ENCODE results near the gene DTWD1.
A peak's percentile ranks its signal among the peaks of the same experiment; 100 is the strongest.
"Not testable (repeated sequence)": the region's sequence is repeated elsewhere in the genome, so short reads cannot be mapped to it uniquely, and the experiment has no call there.

DTWD1 gene

GRCh38 chr15:49620658-49621368, at the start of gene DTWD1, which contains the start of gene FAM227B:
TSS of gene DTWD1 (plus strand) at chr15:49621048. CDS start at chr15:49625168, 4,120 bp downstream.
TSS of gene FAM227B (minus strand) at chr15:49620818. CDS start at chr15:49615171, 5,647 bp downstream.
- peak; percentile 91 to 95 for DNase-seq

- no peak for DNase-seq
Observed at GRCh38 chr15:49573421-49573820, 47.4 kb upstream of the DTWD1 start.

DNA sequence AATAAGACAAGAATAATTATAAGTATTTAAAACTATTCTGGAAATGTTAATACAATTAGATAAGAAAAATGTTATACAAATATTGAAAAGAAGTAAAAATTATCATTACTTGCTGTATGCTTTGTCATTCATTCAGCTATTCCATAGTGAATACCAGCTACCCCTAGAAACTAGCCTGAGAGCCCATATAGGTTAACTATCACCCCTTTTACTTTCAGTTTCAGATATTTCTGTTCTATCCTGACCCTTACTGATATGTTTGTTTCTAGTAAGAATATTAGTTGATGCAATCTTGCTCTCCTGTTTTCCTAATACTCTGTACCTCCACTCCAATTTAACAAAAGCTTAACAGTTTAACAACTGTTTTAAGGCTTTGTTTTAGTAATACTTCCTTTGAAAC, 31.8 kb upstream of the DTWD1 start:
- DNase-seq = no peak

- DNase-seq = not testable (repeated sequence)
Observed at GRCh38 chr15:49592829-49593316, 28.0 kb upstream of the DTWD1 start.

DNA sequence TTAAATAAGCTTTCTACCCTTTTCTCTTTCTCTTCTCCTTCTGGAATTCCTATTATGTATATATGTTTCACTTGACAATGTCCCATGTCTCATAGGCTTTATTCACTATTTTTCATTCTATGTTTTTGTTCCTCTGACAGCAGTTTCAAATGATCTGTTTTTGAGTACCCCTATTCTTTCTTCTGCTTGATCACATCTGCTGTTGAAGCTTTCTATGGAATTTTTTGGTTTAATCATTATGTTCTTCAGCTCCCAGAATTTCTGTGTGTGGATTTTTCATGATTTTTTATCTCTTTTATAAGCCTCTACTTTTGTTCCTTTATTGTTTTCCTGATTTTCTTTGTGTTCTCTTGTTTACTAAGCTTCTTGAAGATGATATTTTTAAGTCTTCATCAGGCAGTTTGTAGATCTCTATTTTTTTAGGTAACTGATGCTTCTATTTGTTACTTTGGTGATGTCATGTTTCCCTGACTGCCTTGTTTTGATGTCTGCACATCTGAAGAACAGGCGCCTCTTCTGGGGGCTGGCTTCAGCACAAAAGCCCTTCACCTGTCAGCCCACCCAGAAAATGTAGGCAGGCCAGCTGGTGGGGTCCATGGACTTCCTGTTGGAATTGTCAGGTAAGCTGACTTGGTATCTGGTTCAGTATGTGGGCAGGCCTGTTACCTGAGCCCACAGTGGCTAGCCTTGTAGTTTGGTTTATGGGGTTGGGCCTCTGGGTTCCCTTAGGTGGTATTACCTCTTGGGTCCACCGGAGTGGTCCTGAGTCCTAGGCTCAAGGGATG, 16.0 kb upstream of the DTWD1 start:
- no peak for DNase-seq

DNA sequence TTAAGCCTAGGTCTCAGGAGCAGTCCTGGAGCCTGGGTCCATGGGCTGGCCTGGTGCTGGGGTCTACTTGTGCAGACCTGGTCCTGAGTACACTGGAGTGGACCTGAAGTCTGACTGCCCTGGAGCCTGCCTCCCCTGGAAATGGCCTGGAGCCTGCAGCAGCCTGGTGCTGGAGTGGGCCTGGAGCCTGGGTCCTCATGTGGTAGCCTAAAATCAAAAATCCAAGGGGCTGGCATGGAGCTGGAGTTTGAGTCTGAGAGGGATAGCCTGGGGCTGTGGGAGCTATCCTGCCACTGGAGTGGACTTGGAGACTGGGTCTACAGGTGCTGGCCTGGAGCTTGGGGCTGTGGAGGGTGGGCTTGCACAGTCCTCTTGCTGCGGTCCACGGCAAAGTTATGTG, 15.3 kb upstream of the DTWD1 start:
- no peak for DNase-seq

- no peak for DNase-seq
Observed at GRCh38 chr15:49606594-49606993, 14.3 kb upstream of the DTWD1 start.

DNA sequence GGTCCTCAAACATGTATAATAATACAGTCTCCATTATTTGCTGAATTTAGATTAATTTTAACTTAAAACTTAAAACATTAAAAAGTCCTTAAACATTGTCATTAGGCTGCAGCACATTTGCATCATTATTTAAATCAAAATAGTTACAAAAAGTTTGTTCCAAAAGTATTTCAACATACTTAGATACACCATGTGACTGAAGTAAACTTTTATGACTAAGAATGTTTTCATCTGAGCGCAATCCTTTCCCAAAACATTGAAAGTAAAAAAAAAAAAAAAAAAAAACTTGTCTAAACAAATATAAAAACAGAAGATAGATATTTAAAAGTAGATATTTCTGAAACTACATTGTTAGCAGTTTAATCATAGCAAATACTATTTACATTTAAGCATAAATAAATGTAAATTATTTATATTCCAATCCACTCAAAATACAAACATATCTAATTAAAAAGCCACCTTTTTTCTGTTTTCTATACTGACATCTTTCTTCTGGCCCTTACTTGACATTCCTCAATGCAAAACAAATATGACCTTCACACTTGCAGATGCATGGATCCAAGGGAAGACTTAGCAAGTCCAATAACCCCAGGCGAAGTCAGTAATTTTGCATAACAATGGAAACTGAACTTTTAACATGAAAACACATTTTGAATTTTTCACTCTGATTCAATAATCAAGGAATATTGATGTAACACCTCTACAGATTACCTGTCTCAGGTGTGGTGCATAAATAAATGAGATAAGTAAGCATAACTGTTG, 10.5 kb upstream of the DTWD1 start:
- no peak for DNase-seq

GRCh38 chr15:49612240-49612639, 8.6 kb upstream of the DTWD1 start:
- DNase-seq = not testable (repeated sequence)

DNA sequence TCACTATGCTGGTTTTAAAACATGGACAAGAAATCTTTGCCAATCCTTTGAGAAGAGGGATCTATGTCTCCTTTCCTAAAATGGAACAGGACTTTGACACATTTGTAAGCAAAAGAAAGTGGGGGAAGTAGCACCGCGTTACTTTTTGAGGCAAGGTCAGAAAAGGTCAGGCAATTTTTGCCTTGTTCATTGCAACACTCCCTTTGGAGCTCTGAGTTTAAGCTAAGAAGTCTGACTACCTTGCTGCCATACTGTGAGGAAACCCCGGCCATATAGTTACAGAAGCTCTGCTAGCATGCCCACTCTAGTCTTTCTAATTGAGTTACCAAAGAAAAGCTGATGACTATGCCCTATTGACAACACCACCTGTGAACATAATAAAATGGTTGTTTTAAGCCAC, 1.6 kb upstream of the DTWD1 start:
- no peak for DNase-seq

GRCh38 chr15:49620199-49620598, 649 bp upstream of the DTWD1 start:
- DNase-seq = no peak

DNA sequence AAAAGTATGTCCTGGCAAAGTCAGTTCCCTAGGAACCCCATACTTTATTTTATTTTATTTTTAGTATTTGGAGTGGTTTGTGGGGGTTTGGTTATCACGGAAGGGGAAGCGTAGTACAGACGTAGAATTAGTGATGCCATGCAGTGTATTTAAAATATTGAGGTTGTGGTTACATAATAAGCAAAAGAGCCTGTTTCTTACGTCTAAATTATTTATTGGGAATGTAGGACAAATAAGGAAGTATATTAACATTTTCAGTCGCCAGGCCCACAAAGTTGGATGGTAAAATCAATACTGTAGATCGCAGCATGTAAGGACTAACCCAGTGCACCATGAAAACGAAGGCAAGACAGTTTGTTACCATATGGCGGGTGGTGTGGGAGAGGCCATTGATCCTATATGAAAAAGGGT, 558 bp downstream of the DTWD1 start:
- DNase-seq = no peak

DNA sequence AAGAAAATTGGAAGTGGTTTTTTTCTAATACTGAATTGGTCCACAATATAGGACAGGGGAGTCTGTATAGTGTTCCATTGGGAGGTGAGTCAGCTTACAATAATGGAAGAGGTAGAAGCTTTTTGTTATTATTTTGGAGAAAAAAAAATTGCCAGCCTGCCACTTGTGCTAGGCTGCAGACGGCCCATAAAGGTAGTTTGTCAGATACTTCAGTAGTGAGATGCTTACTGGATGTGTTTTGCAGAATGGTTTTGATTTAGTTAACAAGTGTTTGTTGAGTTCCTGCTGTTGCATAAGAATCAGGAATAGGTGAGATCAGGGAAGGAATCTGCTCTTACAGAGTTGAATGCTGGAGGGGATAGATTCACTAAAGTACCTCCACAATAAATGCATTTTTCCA, 1.0 kb downstream of the DTWD1 start:
- DNase-seq = no peak

DNA sequence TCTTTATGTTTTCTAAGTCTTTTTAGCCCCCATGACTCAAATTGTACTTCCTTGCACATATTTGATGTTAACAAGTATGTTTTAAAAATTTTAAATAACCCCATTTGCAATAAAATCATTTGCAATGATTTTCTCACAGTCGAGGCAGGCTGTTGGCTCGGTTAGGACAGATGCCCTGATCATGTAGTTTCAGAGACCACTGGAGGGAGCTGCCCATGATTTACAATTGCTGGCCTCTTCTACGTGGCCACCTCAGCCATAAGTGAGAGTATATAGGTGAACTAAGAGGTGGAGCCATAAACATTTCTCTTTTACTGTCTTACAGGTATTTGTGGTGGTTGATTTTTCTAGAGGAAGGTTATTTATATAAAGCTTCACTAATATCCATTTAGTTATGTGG, 1.7 kb downstream of the DTWD1 start:
- DNase-seq = no peak

DNA sequence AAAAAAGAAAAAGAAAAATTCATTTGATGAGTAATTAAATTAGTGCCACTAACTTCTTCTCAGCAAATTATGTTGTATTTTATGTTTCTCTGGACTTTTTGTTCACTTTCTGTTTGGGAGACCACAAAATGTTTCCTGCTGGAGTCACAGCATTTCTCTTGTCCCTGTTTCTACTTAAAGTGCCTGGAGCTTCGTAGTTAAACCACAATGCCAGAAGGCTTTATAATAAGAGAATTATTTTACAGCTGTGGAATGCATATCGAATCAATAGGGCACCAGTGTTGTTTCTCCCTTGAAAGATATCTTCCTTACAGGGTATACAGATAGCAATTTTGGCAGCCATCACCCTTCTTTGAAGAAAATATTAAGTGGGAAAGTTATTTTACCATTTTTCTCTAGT, 3.2 kb downstream of the DTWD1 start:
- DNase-seq = no peak

GRCh38 chr15:49625460-49626036, 4.7 kb downstream of the DTWD1 start:
- DNase-seq = no peak

DNA sequence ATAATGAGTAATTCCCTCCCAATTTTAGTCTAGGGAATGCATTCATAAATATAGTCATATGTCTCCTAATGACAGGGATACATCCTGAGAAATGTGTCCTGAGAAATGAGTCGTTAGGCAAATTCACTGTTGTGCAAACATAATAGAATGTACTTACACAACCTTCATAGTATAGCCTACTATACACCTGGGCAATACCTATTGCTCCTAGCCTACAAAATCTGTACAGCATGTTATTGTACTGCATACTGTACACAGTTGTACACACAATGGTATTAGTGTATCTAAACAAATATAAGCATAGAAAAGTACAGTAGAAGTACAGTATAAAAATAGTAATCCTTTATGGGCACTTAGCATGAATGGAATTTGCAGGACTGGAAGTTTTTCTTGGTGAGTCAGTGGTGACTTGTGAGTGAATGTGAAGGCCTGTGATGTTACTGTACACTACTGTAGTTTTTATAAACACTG, 6.6 kb downstream of the DTWD1 start:
- DNase-seq = no peak

GRCh38 chr15:49628379-49628778, 7.5 kb downstream of the DTWD1 start:
- no peak for DNase-seq

- no peak for DNase-seq
Observed at GRCh38 chr15:49637857-49638256, 17.0 kb downstream of the DTWD1 start.

GRCh38 chr15:49644364-49644794, 23.5 kb downstream of the DTWD1 start:
- DNase-seq = no peak

DNA sequence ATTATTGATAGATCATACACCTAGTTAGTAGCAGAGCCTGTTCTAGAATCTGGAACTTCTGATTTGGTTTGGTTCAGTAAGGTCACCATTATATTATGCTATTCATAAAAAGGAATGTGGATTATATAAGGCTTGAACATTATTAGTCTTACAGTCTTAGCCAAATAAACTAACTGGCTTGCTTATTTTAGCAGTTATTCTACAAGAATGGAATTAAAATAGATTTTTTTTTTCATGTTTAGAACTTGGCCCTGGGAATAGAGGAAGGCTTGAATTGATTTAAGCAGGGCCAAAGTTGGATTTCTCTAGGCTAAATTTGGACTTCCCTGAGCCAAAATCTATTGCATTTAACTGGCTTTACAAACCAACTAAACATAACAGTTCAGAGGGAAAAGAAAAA, 24.4 kb downstream of the DTWD1 start:
- DNase-seq = no peak

DNA sequence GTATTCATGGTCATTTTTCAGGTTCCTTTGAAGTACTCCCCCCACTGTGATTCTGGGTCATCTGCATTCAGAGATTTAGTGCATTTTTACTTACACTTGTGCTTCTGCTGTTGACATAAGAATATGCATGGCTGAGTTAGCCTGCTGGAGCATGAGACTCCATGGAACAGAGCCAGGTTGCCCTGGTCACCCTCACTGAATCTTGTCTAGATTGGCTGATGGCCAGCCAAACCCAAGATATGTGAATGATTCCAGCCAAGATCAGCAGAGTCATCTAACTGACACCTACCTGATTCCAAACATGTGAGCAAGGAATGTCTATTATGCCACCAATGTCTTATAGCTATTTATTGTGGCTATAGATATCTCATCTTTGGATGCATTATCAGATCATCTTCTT, 25.1 kb downstream of the DTWD1 start:
- DNase-seq = no peak

- DNase-seq = no peak
Observed at GRCh38 chr15:49646891-49647290, 26.0 kb downstream of the DTWD1 start.
